Placental epithelial cell (primary cell): ENCODE measurements around the gene HLF. TPM values are rescaled to one million over a fixed set of nuclear protein-coding genes. Genes with fewer than 3 reads are reported as not detected.

Experiments
- total RNA-seq: library from RNA; depleted of rRNA; stranded (reverse); fragments of >200 nt; gene quantifications from 2 replicates; pipeline ENCODE4 v1.2.3, GENCODE V29; 2012

HLF gene
- total RNA-seq, result 0.39 TPM in 1 of 2 replicates, not detected in the other

GRCh38 chr17:55264645-55265298, at the start of gene HLF:
HLF (plus strand) TSS chr17:55264960; CDS start chr17:55265485, 525 bp downstream.

Other genes with a start within 250 kb of the HLF start
- gene MMD, start 156.9 kb downstream of the HLF start, total RNA-seq, result 2.0 and 2.9 TPM in 2 replicates
- under 0.01 TPM in 1 of 2 replicates, not detected in the other for gene SMIM36, start 246.5 kb downstream of the HLF start, total RNA-seq